Naive thymus-derived CD8-positive, alpha-beta T cell (primary cell): ENCODE measurements around the gene DPYD. TPM values are rescaled to one million over a fixed set of nuclear protein-coding genes. Genes with fewer than 3 reads are reported as not detected.

Experiments used
- ATAC-seq, 2 donors: fragments of 150-1000 bp; cut with Tn5 transposase in 1 of 2; sonication (Bioruptor Pico), chemical (Tn5 transposase) in 1 of 2; 1 replicate in 1 of 2; 2 replicates in 1 of 2; pipeline ENCODE4 v1.10.0; 2021; ENCODE audit warnings: mild to moderate bottlenecking in 2 of 2, moderate library complexity in 2 of 2
- POLR2A ChIA-PET: fragments of 350-600 bp; sonication (Branson Sonifier 250); formaldehyde crosslinking; loops from one replicate; lab custom pipeline; 2021; ENCODE audit warnings: antibody characterized with exemption; lab: Charles Lee
- DNase-seq, 10 donors: peaks; one replicate each; pipeline versions ENCODE4 v3.0.0 to v3.0.0-alpha.2; 2020 to 2022
- H3K27ac Mint-ChIP-seq, 10 donors: one replicate each; pipeline ENCODE4 v1.8.0; 2020 to 2022; ENCODE audit warnings: mild to moderate bottlenecking in 10 of 10, mixed read lengths in 10 of 10, moderate library complexity in 4 of 10, inconsistent platforms in 1 of 10
- H3K27me3 Mint-ChIP-seq, 5 donors: one replicate each; pipeline ENCODE4 v1.8.0; 2021 to 2022; ENCODE audit warnings: mixed read lengths in 5 of 5
- H3K36me3 Mint-ChIP-seq, 3 donors: one replicate each; pipeline ENCODE4 v1.8.0; 2020 to 2022; ENCODE audit warnings: mixed read lengths in 3 of 3, mild to moderate bottlenecking in 2 of 3, inconsistent platforms in 1 of 3
- H3K4me1 Mint-ChIP-seq, 4 donors: one replicate each; pipeline ENCODE4 v1.8.0; 2021 to 2022; ENCODE audit warnings: mixed read lengths in 4 of 4
- H3K4me3 Mint-ChIP-seq, 10 donors: one replicate each; pipeline ENCODE4 v1.8.0; 2020 to 2022; ENCODE audit warnings: mild to moderate bottlenecking in 10 of 10, mixed read lengths in 10 of 10, moderate library complexity in 6 of 10, inconsistent platforms in 1 of 10
- H3K9me3 Mint-ChIP-seq, 9 donors: one replicate each; pipeline ENCODE4 v1.8.0; 2020 to 2022; ENCODE audit warnings: mixed read lengths in 9 of 9, mild to moderate bottlenecking in 3 of 9, inconsistent platforms in 1 of 9, moderate library complexity in 1 of 9
- polyA plus RNA-seq, 3 donors: library from polyadenylated mRNA; unstranded; fragments of 300-500 nt; fragmentation: Illumina TruSeq; gene quantifications; one replicate each; pipeline ENCODE4 v1.2.3, GENCODE V29; 2021
- total RNA-seq, 8 experiments: library from RNA in 2 of 8; stranded (reverse) in 2 of 8; gene quantifications; one replicate each; pipeline ENCODE4 v1.2.3 and lab custom pipeline; 2021 to 2026

The DPYD gene
- total and polyA plus RNA-seq, 5 experiments from 2014 or later, result 24.1 to 40.9 (median 39.3) TPM

DNA sequence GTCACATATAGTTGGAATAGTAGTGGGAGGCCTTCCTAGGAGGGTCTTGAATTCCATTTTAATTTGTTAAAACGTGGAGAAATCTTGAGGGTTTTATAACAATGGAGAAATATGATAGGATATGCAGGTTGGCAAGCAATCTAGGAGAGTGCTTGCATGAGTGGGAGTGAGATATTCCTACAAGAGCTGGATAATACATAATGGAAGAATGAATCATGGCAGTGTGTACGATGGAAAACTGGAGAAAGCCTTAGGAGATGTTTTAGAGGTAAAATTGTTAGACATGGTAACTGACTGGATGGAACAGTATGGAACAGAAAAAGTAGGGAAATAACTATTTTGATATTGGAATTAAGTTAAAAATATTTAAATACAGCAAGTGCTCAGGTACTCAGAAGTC is 846.9 kb downstream of the DPYD start:
- H3K9me3 Mint-ChIP-seq, result peaks cover 0 to 2% (median 0%) of the 10 kb centered on the region in 9 donors
- H3K27ac Mint-ChIP-seq, result no peak overlapping the region
- H3K4me1 Mint-ChIP-seq, result no peaks in the 10 kb centered on the region
- H3K36me3 Mint-ChIP-seq, result peaks cover 0 to 20% (median 16%) of the 10 kb centered on the region in 3 donors
- POLR2A ChIA-PET, result no interaction called here
- no peak for ATAC-seq
- no peak for DNase-seq
- no peaks in the 10 kb centered on the region for H3K27me3 Mint-ChIP-seq
- H3K4me3 Mint-ChIP-seq, result no peak overlapping the region

DNA sequence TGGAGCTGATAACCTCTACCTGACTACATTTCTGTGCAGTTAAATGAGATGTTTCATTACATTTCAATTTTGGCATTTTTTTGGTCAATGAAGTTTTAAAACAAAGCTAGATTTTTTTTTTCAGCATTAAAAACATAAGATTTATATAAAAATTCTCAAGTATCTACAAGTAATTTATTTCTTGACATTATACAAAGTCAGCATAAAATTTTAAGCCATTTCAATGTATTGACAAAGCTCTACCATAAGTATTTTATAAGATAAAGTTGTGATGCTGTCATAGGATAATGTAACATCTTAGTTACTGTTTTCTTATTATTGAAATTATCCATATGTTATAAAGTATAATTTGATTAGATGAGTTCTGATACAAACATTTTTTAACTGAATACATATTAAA is 847.7 kb downstream of the DPYD start:
- Mint-ChIP-seq H3K4me3 (no peak overlapping the region), H3K27ac (no peak overlapping the region)
- ATAC-seq, result no peak

DNA sequence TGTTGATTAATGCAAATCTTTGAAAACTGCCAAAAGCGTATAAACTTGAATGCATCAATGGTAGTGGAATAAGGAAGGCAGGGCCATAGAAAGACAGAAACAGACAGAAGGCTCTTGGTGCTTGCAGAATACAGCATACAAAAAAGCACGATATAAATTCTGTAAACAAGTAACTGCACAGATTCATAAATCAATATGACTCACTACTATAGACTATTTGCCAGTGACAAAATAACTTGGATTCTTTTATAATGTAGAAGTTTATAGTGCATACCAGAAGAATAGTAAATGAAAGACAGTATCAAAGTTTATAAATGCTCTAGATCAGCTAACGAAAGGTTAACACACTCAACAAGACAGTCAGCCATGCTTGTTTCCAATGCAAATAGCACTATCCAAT is 849.7 kb downstream of the DPYD start:
- H3K4me1 Mint-ChIP-seq, result no peaks in the 10 kb centered on the region
- H3K9me3 Mint-ChIP-seq, result peaks cover 0 to 10% (median 0%) of the 10 kb centered on the region in 9 donors
- POLR2A ChIA-PET, result no interaction called here
- no peak overlapping the region for H3K4me3 Mint-ChIP-seq
- no peaks in the 10 kb centered on the region for H3K27me3 Mint-ChIP-seq
- ATAC-seq, result no peak
- H3K27ac Mint-ChIP-seq, result no peak overlapping the region
- DNase-seq, result no peak
- peaks cover 0 to 6% (median 2%) of the 10 kb centered on the region in 3 donors for H3K36me3 Mint-ChIP-seq

More for the DNA sequence above, 847.7 kb downstream of the DPYD start:
- Mint-ChIP-seq H3K4me1 (no peaks in the 10 kb centered on the region), H3K9me3 (peaks cover 0 to 2% (median 0%) of the 10 kb centered on the region in 9 donors), H3K36me3 (peaks cover 0 to 17% (median 15%) of the 10 kb centered on the region in 3 donors), H3K27me3 (no peaks in the 10 kb centered on the region)
- DNase-seq, result no peak
- POLR2A ChIA-PET, result no interaction called here

DNA sequence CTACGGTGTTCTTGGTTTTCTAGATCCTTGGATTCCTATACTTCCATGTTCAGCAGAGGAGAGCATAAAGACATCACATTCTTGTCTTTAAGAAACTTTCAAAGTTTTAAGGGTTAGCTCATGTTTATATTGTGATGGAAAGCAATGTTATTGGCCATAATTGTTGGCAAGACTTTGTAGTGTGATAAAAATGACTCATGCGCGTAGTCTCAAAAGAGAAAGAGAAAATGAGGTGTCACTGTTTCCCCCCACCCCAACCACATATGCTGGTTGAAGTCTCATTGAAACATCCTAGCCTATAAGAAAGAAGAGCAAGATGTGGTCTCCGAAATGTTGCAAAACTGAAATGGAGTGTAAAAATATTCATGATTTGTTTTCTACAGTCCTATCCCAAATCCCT is 850.5 kb downstream of the DPYD start:
- H3K9me3 Mint-ChIP-seq, result peaks cover 0 to 15% (median 2%) of the 10 kb centered on the region in 9 donors
- ATAC-seq, result no peak
- H3K4me1 Mint-ChIP-seq, result no peaks in the 10 kb centered on the region
- peaks cover 0 to 3% (median 2%) of the 10 kb centered on the region in 3 donors for H3K36me3 Mint-ChIP-seq
- no peak overlapping the region for H3K27ac Mint-ChIP-seq
- no peaks in the 10 kb centered on the region for H3K27me3 Mint-ChIP-seq
- POLR2A ChIA-PET, result no interaction called here
- no peak for DNase-seq
- no peak overlapping the region for H3K4me3 Mint-ChIP-seq

DNA sequence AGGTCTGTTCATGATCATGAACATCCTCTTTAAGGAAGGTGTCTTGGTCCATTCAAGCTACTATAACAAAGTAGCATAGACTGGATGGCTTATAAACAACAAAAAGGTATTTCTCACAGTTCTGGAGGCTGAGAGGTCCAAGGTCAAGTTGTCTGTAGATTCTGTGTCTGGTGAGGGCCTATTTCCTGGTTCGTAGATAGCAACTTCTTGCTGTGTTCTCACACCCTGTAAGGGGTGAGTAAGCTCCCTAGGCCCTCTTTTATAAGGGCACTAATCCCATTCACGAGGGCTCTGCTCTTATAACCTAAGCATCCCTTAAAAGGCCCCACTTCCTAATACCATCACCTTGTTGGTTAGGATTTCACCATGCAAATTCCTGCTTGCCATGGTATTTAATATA is 851.5 kb downstream of the DPYD start:
- Mint-ChIP-seq H3K4me3 (no peak overlapping the region), H3K36me3 (no peaks in the 10 kb centered on the region), H3K4me1 (no peaks in the 10 kb centered on the region), H3K9me3 (peaks cover 0 to 20% (median 2%) of the 10 kb centered on the region in 9 donors), H3K27me3 (no peaks in the 10 kb centered on the region), H3K27ac (no peak overlapping the region)
- POLR2A ChIA-PET, result no interaction called here
- DNase-seq (no peak), ATAC-seq (no peak)

DNA sequence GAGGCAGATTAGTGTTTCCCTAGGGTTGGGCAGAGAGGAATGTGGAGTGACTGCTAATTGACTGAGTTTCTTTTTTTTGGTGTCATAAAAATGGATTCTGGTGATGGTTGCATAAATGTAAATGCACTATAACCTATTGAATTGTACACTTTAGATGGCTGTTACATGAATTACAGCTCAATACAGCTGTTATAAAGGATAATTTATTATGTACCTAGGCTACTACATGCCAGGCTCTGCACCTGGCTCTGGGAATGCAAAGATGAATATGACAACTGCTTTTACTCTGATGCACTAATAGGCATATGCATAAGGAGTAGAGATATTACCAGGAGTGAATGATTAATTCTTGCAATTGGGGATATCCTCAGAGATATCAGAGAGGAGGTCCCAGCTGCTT is 854.0 kb downstream of the DPYD start:
- POLR2A ChIA-PET, result no interaction called here
- no peak for DNase-seq
- no peaks in the 10 kb centered on the region for H3K36me3 Mint-ChIP-seq
- no peaks in the 10 kb centered on the region for H3K4me1 Mint-ChIP-seq
- no peak overlapping the region for H3K4me3 Mint-ChIP-seq
- no peak overlapping the region for H3K27ac Mint-ChIP-seq
- H3K9me3 Mint-ChIP-seq, result peaks cover 0 to 24% (median 3%) of the 10 kb centered on the region in 9 donors
- ATAC-seq, result no peak
- H3K27me3 Mint-ChIP-seq, result no peaks in the 10 kb centered on the region

DNA sequence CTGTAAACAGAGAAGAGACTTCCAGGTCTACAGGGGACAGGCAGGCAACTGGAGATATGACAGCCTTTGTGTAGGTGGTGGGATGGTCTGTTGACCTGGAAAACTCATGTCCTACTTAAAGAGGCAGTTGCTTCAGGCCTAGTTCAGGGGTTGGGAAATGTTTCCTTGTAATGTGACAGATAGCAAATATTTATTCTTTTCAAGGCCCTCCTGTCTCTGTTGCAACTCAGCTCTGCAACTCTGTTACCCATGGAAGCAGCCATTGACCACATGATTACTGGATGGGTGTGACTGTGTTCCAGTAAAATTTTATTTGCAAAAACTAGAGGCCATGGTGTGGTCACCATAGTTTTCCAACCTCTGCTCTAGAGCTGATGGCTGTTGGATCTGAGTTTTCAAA is 857.3 kb downstream of the DPYD start:
- H3K9me3 Mint-ChIP-seq, result peaks cover 0 to 28% (median 8%) of the 10 kb centered on the region in 9 donors
- peaks cover 0 to 3% (median 0%) of the 10 kb centered on the region in 5 donors for H3K27me3 Mint-ChIP-seq
- no peak for DNase-seq
- POLR2A ChIA-PET, result no interaction called here
- ATAC-seq, result no peak
- H3K4me3 Mint-ChIP-seq, result no peak overlapping the region
- no peaks in the 10 kb centered on the region for H3K4me1 Mint-ChIP-seq
- no peak overlapping the region for H3K27ac Mint-ChIP-seq
- peaks cover 0 to 3% (median 0%) of the 10 kb centered on the region in 3 donors for H3K36me3 Mint-ChIP-seq

DNA sequence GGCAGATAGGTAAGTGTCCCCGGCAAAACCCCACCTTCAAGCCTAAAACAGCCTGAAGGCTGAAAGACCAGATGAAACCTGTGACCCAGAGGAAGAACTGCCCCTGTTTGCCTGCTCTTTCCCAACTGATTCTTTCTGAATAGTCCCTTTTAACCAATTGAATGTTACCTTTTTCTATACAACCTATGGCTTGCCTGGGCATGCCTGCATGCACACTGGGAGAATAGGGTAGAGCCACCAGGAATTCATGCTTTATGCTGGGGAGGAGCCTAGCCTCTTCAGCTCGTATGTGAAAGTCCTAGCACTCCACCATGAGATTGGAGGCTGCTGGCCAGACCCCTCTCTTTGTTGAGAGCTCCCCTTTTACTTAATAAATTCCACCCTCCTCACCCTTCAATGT is 859.2 kb downstream of the DPYD start:
- no peak overlapping the region for H3K27ac Mint-ChIP-seq
- DNase-seq (no peak), ATAC-seq (no peak)

DNA sequence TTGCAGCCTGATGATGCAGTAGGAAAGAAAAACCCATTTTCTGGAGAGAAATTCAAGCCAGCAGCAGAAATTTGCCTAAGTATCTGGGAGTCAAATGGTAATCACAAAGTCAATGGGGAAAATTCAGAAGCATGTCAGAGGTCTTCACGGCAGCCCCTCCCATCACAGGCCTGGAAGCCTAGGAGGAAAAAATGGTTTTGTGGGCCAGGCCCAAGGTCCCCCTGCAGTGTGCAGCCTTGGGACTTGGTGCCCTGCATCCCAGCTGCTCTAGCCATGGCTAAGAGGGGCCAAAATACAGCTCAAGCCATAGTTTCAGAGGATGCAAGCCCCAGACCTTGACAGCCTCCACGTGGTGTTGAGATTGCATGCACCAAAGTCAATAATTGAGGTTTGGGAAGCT is 864.4 kb downstream of the DPYD start:
- no peaks in the 10 kb centered on the region for H3K4me1 Mint-ChIP-seq
- H3K27me3 Mint-ChIP-seq, result peaks cover 0 to 1% (median 0%) of the 10 kb centered on the region in 5 donors
- no peak overlapping the region for H3K4me3 Mint-ChIP-seq
- H3K36me3 Mint-ChIP-seq, result peaks cover 0 to 13% (median 6%) of the 10 kb centered on the region in 3 donors
- no peak overlapping the region for H3K27ac Mint-ChIP-seq
- ATAC-seq (no peak), DNase-seq (no peak)
- H3K9me3 Mint-ChIP-seq, result peaks cover 8 to 38% (median 23%) of the 10 kb centered on the region in 9 donors
- POLR2A ChIA-PET, result no interaction called here

More for the DNA sequence above, 859.2 kb downstream of the DPYD start:
- POLR2A ChIA-PET, result no interaction called here
- Mint-ChIP-seq H3K9me3 (peaks cover 0 to 42% (median 14%) of the 10 kb centered on the region in 9 donors), H3K27me3 (peaks cover 0 to 3% (median 0%) of the 10 kb centered on the region in 5 donors), H3K4me3 (no peak overlapping the region), H3K4me1 (no peaks in the 10 kb centered on the region), H3K36me3 (peaks cover 0 to 5% (median 0%) of the 10 kb centered on the region in 3 donors)

DNA sequence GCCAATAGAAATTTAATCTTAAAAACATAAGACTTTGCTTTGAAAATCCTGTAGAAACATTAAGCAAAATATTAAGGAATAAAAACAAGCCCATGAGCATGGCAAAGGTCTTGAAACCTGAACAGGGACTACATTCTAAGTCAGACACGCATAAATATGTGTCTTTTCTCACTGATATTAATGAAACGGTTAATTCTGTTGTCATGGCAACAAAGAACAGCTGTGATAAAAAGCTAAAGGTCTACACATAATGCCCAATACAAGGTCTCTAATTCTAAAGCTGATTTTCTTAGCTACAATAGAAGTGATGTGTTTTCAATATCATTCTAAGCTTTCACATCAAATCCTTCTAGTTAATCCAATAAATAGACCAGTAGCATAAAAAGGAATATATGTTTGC is 867.6 kb downstream of the DPYD start:
- Mint-ChIP-seq H3K4me1 (peaks cover 0 to 4% (median 0%) of the 10 kb centered on the region in 4 donors), H3K36me3 (peaks cover 0 to 8% (median 6%) of the 10 kb centered on the region in 3 donors), H3K9me3 (peaks cover 3 to 33% (median 18%) of the 10 kb centered on the region in 9 donors), H3K4me3 (no peak overlapping the region), H3K27me3 (peaks cover 0 to 8% (median 5%) of the 10 kb centered on the region in 5 donors), H3K27ac (no peak overlapping the region)
- ATAC-seq, result no peak
- POLR2A ChIA-PET, result no interaction called here
- no peak for DNase-seq

DNA sequence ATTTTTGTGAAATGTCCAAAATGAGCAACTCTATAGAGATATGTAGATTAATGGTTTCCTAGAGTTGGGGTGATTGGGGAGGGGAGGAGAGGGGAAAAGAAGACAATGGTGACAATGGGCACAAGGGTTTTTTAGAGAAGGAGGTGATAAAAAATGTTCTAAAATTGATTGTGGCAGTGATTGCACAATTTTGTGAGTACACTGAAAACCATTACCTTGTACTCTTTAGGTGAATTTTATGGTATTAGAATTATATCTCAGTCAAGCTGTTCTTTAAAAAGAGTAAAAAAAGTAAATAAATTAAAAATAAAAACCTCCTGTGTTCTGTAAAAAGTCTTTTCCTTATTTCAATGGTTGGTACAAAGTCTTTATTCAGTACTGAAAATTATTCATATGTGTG is 869.0 kb downstream of the DPYD start:
- H3K36me3 Mint-ChIP-seq, result peaks cover 0 to 8% (median 6%) of the 10 kb centered on the region in 3 donors
- peaks cover 0 to 19% (median 10%) of the 10 kb centered on the region in 9 donors for H3K9me3 Mint-ChIP-seq
- ATAC-seq (no peak), DNase-seq (no peak)
- H3K4me1 Mint-ChIP-seq, result peaks cover 0 to 4% (median 0%) of the 10 kb centered on the region in 4 donors
- H3K4me3 Mint-ChIP-seq, result no peak overlapping the region
- H3K27me3 Mint-ChIP-seq, result peaks cover 0 to 8% (median 5%) of the 10 kb centered on the region in 5 donors
- H3K27ac Mint-ChIP-seq, result no peak overlapping the region
- POLR2A ChIA-PET, result no interaction called here

DNA sequence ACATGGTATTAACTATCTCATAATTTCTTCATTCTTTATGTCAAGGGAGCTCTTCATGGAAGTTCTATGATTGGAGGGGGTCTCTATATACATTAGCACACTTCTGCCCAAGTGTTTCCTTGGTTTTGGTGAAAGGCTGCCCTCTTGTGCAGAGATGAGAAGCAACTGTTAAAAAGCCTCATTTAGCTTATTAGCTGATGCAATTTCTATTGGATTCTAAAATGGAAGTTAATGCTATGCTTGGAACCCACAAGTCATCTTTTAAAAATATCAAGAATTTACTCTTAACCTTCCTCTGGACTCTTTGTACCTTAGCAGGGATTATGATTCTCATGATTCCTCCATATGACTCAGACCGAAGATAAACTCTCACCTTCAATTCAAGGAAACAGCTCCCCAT is 870.3 kb downstream of the DPYD start:
- peaks cover 0 to 11% (median 8%) of the 10 kb centered on the region in 5 donors for H3K27me3 Mint-ChIP-seq
- DNase-seq, result no peak
- peaks cover 0 to 4% (median 0%) of the 10 kb centered on the region in 4 donors for H3K4me1 Mint-ChIP-seq
- H3K9me3 Mint-ChIP-seq, result peaks cover 0 to 6% (median 3%) of the 10 kb centered on the region in 9 donors
- POLR2A ChIA-PET, result no interaction called here
- H3K36me3 Mint-ChIP-seq, result peaks cover 0 to 3% (median 0%) of the 10 kb centered on the region in 3 donors
- ATAC-seq, result no peak
- no peak overlapping the region for H3K4me3 Mint-ChIP-seq
- H3K27ac Mint-ChIP-seq, result no peak overlapping the region

DNA sequence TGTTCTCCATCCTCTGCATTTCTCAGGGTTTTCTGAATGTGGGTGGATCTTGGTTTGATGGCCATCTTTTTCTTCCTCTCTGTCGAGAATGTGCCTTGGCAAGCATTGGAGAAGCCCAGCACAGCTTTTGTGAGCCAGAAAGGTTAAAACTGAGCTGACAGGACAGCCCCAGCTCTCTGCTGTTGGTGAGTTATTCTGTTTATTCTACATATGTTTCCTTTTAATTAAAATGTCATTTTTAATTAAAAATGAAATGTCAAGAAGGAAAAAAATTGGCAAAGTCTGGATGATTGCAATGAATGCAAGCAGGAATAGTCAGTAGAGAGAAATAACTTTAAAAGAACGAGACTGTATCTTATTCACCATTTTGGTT is 873.4 kb downstream of the DPYD start:
- no peak for ATAC-seq
- no peak overlapping the region for H3K27ac Mint-ChIP-seq
- DNase-seq, result no peak
- POLR2A ChIA-PET, result no interaction called here
- no peaks in the 10 kb centered on the region for H3K36me3 Mint-ChIP-seq
- H3K4me3 Mint-ChIP-seq, result no peak overlapping the region
- peaks cover 0 to 12% (median 7%) of the 10 kb centered on the region in 9 donors for H3K9me3 Mint-ChIP-seq
- H3K4me1 Mint-ChIP-seq, result peaks cover 0 to 4% (median 0%) of the 10 kb centered on the region in 4 donors
- peaks cover 0 to 15% (median 10%) of the 10 kb centered on the region in 5 donors for H3K27me3 Mint-ChIP-seq
